Measurements from ENCODE around the gene LINGO3. TPM values are rescaled to one million over a fixed set of nuclear protein-coding genes. Genes with fewer than 3 reads are reported as not detected.

Gene LINGO3
- total and polyA plus RNA-seq, 10 of the 15 experiments (the other 5 are each of a cell fraction or from before 2014, with no cell fraction given), result 0.09 to 2.0 (median 0.40) TPM; not detected in 5

DNA sequence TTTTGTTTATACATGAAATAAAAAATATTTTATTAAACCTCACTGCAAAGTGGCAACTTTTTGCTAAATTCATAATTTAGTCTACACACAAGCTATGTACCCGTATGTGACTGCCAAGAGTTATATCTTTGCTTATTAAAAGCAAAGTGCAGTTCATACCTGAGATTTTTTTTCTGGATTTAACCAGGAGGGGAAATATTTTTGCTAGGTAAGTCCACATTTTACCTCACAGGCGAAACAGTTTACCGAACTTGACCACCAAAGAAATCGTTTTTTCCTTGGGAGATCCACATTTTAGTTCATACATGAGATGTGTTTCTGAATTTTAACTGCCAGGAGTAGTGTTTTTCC, 39.5 kb downstream of the LINGO3 start:
- no peak overlapping the region; the same call in 1 of the 2 replicates for H3K9ac ChIP-seq (ENCODE audit: control insufficient read depth, insufficient read depth, low read length)
- ChIA-PET SMC1A (ENCODE audit: uncharacterized antibody, unreplicated experiment) (no interaction called here), CTCF (no interaction called here), RAD21 (ENCODE audit: unreplicated experiment) (no interaction called here), POLR2A (interaction anchor here (1.0 kb wide), 1 partner anchor 13 kb away, joined by 3 read pairs; no protein-coding TSS in a partner anchor)
- WGBS (ENCODE audit: insufficient coverage, insufficient replicate concordance, low lambda C conversion rate, missing lambda C conversion rate), result 49% methylated on average over 4 of the region's 4 CpGs
- H3K36me3 ChIP-seq (ENCODE audit: control insufficient read depth in 2 of 2, insufficient read depth in 2 of 2, low read length in 1 of 2), result peaks cover 0 to 12% of the 10 kb centered on the region in 2 experiments; a peak in 3 of 4 replicates
- no TSS peak for BruUV-seq (replicated peaks)
- DNase-seq (ENCODE audit: low read depth, low spot score) (no peak), ATAC-seq (no peak), FAIRE-seq (no peak)
- peaks cover 14% of the 10 kb centered on the region for H3K4me1 ChIP-seq (ENCODE audit: control insufficient read depth, insufficient read depth, low read length)
- peak overlapping the region; percentile 44; the same call in 1 of the 2 replicates for H3K4me2 ChIP-seq (ENCODE audit: control insufficient read depth, insufficient read depth)
- H3K9me3 ChIP-seq (replicated peaks; ENCODE audit: control insufficient read depth, insufficient read depth, low read length), result no peaks in the 10 kb centered on the region
- peak overlapping the region; percentile 81; the same call in 1 of the 2 replicates for H3K4me3 ChIP-seq
- in situ Hi-C loops (cut with MboI) (no loop called here), intact Hi-C loops (cut with micrococcal nuclease; ENCODE audit: unreplicated experiment) (loop anchor here (5.0 to 10.0 kb wide), 2 partner anchors 101 to 174 kb away; partner anchors contain the start of genes IZUMO4 and MOB3A)
- peaks cover 46% of the 10 kb centered on the region for H3K79me2 ChIP-seq (ENCODE audit: control insufficient read depth, insufficient read depth, low read length)
- peak overlapping the region; percentile 81; the same call in 1 of the 2 replicates for H2AFZ ChIP-seq (ENCODE audit: control insufficient read depth, low read depth, low read length)
- no peak overlapping the region for H3K27ac ChIP-seq (ENCODE audit: control insufficient read depth, insufficient read depth)
- H4K20me1 ChIP-seq (ENCODE audit: control insufficient read depth, insufficient read depth), result peaks cover 8% of the 10 kb centered on the region; the same call in 1 of the 2 replicates
- no peaks in the 10 kb centered on the region for H3K27me3 ChIP-seq (replicated peaks in 1 of 2; ENCODE audit: control insufficient read depth in 2 of 2, insufficient read depth in 2 of 2, low read length in 1 of 2)
- TF ChIP-seq KDM1A (IDR thresholded peaks at IDR 0.05; ENCODE audit: borderline replicate concordance), result no peak
- TF ChIP-seq, protein P1, sequence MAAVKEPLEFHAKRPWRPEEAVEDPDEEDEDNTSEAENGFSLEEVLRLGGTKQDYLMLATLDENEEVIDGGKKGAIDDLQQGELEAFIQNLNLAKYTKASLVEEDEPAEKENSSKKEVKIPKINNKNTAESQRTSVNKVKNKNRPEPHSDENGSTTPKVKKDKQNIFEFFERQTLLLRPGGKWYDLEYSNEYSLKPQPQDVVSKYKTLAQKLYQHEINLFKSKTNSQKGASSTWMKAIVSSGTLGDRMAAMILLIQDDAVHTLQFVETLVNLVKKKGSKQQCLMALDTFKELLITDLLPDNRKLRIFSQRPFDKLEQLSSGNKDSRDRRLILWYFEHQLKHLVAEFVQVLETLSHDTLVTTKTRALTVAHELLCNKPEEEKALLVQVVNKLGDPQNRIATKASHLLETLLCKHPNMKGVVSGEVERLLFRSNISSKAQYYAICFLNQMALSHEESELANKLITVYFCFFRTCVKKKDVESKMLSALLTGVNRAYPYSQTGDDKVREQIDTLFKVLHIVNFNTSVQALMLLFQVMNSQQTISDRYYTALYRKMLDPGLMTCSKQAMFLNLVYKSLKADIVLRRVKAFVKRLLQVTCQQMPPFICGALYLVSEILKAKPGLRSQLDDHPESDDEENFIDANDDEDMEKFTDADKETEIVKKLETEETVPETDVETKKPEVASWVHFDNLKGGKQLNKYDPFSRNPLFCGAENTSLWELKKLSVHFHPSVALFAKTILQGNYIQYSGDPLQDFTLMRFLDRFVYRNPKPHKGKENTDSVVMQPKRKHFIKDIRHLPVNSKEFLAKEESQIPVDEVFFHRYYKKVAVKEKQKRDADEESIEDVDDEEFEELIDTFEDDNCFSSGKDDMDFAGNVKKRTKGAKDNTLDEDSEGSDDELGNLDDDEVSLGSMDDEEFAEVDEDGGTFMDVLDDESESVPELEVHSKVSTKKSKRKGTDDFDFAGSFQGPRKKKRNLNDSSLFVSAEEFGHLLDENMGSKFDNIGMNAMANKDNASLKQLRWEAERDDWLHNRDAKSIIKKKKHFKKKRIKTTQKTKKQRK (IDR thresholded peaks at IDR 0.05; ENCODE audit: low read depth, low read length), result no peak
- TF ChIP-seq SPI1 (IDR thresholded peaks at IDR 0.05; ENCODE audit: borderline replicate concordance, insufficient read depth, low read depth, low read length), result no peak
- TF ChIP-seq, protein P2, sequence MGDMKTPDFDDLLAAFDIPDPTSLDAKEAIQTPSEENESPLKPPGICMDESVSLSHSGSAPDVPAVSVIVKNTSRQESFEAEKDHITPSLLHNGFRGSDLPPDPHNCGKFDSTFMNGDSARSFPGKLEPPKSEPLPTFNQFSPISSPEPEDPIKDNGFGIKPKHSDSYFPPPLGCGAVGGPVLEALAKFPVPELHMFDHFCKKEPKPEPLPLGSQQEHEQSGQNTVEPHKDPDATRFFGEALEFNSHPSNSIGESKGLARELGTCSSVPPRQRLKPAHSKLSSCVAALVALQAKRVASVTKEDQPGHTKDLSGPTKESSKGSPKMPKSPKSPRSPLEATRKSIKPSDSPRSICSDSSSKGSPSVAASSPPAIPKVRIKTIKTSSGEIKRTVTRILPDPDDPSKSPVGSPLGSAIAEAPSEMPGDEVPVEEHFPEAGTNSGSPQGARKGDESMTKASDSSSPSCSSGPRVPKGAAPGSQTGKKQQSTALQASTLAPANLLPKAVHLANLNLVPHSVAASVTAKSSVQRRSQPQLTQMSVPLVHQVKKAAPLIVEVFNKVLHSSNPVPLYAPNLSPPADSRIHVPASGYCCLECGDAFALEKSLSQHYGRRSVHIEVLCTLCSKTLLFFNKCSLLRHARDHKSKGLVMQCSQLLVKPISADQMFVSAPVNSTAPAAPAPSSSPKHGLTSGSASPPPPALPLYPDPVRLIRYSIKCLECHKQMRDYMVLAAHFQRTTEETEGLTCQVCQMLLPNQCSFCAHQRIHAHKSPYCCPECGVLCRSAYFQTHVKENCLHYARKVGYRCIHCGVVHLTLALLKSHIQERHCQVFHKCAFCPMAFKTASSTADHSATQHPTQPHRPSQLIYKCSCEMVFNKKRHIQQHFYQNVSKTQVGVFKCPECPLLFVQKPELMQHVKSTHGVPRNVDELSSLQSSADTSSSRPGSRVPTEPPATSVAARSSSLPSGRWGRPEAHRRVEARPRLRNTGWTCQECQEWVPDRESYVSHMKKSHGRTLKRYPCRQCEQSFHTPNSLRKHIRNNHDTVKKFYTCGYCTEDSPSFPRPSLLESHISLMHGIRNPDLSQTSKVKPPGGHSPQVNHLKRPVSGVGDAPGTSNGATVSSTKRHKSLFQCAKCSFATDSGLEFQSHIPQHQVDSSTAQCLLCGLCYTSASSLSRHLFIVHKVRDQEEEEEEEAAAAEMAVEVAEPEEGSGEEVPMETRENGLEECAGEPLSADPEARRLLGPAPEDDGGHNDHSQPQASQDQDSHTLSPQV (IDR thresholded peaks at IDR 0.05), result no peak
- TF ChIP-seq, protein P3, sequence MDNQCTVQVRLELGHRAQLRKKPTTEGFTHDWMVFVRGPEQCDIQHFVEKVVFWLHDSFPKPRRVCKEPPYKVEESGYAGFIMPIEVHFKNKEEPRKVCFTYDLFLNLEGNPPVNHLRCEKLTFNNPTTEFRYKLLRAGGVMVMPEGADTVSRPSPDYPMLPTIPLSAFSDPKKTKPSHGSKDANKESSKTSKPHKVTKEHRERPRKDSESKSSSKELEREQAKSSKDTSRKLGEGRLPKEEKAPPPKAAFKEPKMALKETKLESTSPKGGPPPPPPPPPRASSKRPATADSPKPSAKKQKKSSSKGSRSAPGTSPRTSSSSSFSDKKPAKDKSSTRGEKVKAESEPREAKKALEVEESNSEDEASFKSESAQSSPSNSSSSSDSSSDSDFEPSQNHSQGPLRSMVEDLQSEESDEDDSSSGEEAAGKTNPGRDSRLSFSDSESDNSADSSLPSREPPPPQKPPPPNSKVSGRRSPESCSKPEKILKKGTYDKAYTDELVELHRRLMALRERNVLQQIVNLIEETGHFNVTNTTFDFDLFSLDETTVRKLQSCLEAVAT (IDR thresholded peaks at IDR 0.05), result no peak
- no peak for TF ChIP-seq MYB (IDR thresholded peaks at IDR 0.05; ENCODE audit: borderline replicate concordance, low read depth, low read length)
- TF ChIP-seq, protein P4, sequence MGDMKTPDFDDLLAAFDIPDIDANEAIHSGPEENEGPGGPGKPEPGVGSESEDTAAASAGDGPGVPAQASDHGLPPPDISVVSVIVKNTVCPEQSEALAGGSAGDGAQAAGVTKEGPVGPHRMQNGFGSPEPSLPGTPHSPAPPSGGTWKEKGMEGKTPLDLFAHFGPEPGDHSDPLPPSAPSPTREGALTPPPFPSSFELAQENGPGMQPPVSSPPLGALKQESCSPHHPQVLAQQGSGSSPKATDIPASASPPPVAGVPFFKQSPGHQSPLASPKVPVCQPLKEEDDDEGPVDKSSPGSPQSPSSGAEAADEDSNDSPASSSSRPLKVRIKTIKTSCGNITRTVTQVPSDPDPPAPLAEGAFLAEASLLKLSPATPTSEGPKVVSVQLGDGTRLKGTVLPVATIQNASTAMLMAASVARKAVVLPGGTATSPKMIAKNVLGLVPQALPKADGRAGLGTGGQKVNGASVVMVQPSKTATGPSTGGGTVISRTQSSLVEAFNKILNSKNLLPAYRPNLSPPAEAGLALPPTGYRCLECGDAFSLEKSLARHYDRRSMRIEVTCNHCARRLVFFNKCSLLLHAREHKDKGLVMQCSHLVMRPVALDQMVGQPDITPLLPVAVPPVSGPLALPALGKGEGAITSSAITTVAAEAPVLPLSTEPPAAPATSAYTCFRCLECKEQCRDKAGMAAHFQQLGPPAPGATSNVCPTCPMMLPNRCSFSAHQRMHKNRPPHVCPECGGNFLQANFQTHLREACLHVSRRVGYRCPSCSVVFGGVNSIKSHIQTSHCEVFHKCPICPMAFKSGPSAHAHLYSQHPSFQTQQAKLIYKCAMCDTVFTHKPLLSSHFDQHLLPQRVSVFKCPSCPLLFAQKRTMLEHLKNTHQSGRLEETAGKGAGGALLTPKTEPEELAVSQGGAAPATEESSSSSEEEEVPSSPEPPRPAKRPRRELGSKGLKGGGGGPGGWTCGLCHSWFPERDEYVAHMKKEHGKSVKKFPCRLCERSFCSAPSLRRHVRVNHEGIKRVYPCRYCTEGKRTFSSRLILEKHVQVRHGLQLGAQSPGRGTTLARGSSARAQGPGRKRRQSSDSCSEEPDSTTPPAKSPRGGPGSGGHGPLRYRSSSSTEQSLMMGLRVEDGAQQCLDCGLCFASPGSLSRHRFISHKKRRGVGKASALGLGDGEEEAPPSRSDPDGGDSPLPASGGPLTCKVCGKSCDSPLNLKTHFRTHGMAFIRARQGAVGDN (IDR thresholded peaks at IDR 0.05), result no peak
- TF ChIP-seq GABPA (IDR thresholded peaks at IDR 0.05; ENCODE audit: low read depth), result no peak
- TF ChIP-seq SUPT20H (IDR thresholded peaks at IDR 0.05; ENCODE audit: borderline replicate concordance, control insufficient read depth, low read depth, low read length), result no peak
- no peak for TF ChIP-seq MXI1 (IDR thresholded peaks at IDR 0.05; ENCODE audit: low read depth, low read length)

All from GM12878 (cell line).